AG09319 (cell line): ENCODE measurements around the gene MAD1L1.

Experiments used
- DNase-seq: peaks from one replicate; pipeline ENCODE4 v3.0.0-alpha.2; 2010; ENCODE audit warnings: low read depth; ENCODE audit errors: extremely low read depth
- TF ChIP-seq, protein P1 (sequence below): IDR thresholded peaks from 2 replicates; pipeline ENCODE4 v1.5.1; 2011; ENCODE audit warnings: low read depth, mild to moderate bottlenecking, inconsistent platforms, low read length, moderate library complexity

Gene MAD1L1

DNA sequence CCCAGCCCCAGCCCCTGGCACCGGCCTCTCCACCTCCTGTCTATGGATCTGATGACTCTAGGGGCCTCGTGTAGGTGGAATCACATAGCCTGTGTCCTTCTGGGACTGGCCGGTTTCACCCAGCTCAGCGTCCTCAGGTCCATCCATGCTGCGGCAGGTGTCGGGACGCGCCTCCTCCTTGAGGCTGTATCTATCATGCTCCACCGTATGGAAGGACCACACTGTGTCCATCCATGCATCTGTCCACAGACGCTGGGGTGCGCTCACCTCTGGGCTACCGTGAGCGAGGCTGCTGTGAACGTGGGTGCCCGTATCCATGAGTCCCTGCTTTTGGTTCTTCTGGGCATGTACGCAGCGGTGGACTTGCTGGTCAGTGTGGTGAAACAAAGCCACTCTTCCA lies 281.1 kb downstream of the MAD1L1 start:
- TF ChIP-seq, protein P1, sequence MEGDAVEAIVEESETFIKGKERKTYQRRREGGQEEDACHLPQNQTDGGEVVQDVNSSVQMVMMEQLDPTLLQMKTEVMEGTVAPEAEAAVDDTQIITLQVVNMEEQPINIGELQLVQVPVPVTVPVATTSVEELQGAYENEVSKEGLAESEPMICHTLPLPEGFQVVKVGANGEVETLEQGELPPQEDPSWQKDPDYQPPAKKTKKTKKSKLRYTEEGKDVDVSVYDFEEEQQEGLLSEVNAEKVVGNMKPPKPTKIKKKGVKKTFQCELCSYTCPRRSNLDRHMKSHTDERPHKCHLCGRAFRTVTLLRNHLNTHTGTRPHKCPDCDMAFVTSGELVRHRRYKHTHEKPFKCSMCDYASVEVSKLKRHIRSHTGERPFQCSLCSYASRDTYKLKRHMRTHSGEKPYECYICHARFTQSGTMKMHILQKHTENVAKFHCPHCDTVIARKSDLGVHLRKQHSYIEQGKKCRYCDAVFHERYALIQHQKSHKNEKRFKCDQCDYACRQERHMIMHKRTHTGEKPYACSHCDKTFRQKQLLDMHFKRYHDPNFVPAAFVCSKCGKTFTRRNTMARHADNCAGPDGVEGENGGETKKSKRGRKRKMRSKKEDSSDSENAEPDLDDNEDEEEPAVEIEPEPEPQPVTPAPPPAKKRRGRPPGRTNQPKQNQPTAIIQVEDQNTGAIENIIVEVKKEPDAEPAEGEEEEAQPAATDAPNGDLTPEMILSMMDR, result no peak
- no peak for DNase-seq

DNA sequence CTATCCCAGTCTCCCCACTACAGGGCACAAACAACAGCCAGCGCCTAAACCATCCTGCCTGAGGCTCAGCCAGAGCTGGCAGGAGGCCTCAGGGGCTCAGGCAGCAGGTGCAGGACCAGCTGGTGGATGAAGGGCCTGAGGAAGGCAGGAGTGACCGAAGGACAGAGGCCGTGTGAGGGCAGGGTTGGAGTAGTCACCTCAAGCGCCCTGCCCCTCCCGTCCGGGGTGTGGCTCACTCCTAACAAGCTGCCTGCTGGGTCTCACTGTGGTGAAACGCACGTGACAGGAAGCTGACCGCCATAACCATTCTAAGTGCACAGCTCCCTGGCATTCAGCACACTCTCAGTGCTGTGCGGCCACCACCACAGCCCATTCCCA lies 281.6 kb downstream of the MAD1L1 start:
- TF ChIP-seq, protein P1, result no peak
- DNase-seq, result no peak

DNA sequence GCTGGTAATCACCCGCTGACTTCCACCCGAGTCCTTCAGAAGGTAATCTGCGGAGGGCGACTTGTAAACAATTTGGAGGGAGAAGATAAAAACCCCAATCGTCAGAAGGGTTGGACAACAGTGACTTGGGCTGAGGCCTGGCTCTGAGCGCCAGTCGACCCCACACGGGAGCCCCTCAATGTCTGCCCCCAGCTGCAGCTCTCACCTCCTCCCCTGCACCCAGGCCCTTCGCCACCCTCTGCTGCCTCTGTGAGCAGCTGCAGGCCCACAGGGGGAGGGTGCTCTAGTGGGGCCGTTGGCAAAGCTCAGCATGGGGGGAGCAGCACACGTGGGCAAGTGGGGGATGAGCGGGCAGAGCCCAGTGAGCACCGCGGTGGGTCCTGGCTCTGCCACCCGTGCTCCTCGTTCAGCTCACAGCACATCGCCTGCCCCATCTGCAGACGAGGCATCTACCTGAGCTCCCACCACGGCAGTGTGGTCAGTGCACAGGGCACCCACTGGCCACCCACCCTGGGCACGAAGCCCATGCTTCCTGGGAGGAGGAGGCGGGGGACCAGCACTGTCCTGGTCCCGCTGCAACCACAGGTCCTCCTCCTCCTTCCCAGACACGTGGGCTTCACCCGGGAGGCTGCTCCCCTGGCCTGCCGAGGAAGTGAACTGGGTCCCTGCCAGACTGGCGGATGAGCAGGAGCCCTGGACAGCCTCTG lies 282.1 kb downstream of the MAD1L1 start:
- DNase-seq, result no peak
- TF ChIP-seq, protein P1, result no peak

DNA sequence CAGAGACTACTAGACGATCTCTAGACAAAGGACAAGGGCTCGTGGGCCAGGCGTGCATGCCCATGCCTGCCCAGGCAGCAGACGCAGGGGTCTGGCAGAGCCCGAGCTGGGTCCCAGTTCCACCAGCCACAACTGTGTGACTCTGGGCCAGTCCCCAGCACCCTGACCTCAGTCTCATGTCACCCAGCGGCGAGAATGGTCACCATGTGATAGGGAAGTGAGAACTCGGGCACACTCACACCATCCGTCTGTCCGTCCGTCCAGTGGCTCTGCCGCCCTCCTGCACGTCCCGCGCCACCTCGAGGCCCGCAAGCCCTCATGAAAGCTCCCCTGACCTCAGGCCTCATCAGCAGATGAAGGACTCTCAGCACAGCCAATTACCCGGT lies 282.7 kb downstream of the MAD1L1 start:
- TF ChIP-seq, protein P1, result no peak
- no peak for DNase-seq

DNA sequence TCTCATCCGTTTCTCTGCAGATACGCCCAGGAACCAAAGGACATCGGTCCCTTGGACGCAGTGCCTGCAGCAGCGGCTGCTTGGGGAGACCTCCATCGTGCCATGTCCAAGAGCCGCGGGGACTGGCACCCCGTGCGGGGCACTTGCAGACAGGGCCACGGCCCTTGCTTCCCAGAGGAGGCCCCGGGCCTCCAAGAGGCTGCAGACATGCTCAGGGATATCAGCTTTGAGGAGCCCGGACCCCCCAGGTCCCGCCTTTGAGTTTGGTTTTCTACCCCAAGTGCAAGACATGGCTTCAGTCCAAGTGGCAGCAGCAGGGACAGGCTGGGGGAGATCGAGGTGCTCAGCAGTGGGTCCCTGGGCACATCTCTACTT lies 283.1 kb downstream of the MAD1L1 start:
- TF ChIP-seq, protein P1, result no peak
- no peak for DNase-seq

DNA sequence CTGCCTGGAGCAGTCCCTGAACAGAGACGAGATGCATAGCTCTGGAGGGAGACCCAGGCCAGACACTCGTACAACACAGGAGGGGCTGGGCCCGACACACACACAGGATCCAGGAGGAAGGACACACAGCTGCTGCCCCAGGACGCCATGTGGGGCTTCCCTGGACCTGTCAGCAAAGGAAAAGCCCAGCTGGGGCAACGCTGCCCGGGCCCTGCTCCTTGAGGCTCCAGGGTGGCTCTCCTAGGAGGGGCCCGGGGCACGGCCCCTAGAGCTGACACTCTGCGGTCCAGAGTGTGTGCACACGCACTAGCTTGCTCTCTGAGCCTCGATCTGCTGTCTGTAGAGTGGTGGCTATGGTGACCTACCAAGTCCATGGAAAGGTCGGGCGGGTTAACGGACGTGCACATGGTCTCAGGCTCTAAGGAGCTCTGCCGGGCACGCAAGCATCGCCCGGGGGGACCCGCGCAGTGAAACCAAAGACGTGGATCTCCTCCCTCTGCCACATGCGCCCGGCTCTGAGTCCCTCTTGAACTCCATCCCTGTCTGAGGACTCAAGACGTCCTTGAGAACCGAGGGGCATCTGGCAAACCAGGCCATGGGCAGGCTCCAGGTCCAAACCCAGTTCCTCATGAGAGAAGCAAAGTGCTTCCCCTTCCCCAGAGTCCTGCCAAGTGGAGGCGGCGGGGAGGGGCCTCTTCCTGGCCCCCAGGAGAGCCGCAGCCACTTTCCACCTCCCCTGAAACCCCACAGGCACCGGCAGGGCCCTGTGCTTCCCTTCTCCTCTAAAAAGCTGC lies 283.7 kb downstream of the MAD1L1 start:
- DNase-seq, result no peak
- TF ChIP-seq, protein P1, result no peak

DNA sequence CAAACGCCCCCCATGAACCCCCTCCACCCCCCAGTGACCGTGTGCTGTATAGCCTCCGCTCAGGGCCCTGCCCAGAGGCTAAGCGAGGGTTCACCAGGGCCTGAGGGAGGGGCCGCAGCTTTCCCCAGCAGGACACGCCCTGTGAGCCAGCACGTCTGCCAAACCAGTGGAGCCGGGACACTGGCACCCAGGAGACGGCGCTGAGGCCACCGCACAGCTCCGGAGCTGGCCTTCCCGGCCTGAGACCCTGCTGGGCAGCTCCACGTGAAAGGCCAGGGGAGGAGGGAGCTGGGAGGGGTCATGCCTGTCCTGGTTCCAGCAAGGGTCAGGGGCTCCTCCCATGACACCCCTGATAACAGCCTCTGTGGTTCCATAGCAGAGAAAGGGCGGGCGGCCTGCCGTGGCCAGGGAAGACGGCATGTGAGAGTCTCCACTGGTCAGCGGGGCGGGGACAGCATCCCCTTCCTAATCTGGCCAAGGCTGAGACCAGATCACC lies 284.4 kb downstream of the MAD1L1 start:
- DNase-seq, result no peak
- TF ChIP-seq, protein P1, result no peak
